Measurements from ENCODE around the gene DNAH11. TPM values are rescaled to one million over a fixed set of nuclear protein-coding genes. Genes with fewer than 3 reads are reported as not detected.

The DNAH11 gene
- total RNA-seq, 1 experiment from 2014 or later, result 0.54 TPM

- intact Hi-C loops (cut with micrococcal nuclease; ENCODE audit: unreplicated experiment), result loop anchor here (10.0 kb wide), 1 partner anchor 432 kb away; no protein-coding TSS in a partner anchor
- H3K36me3 ChIP-seq (ENCODE audit: insufficient read depth, low read length, poor library complexity, severe bottlenecking), result no peaks in the 10 kb centered on the region
- ChIA-PET CTCF (no interaction called here), POLR2A (ENCODE audit: low non-redundant PET) (no interaction called here)
- H3K27me3 ChIP-seq (replicated peaks; ENCODE audit: insufficient read depth, low read depth, low read length, poor library complexity), result peaks cover 51% of the 10 kb centered on the region
- DNase-seq (ENCODE audit: low spot score), result no peak
- no TSS peak for BruUV-seq (replicated peaks)
- no peak for TF ChIP-seq CTCF (conservative IDR thresholded peaks at IDR 0.05; ENCODE audit: low read depth, low read length)
- no peak for TF ChIP-seq EZH2 (IDR thresholded peaks at IDR 0.05; ENCODE audit: borderline replicate concordance, low read depth, low read length, poor library complexity, severe bottlenecking)
- no peak overlapping the region for H3K4me3 ChIP-seq (ENCODE audit: low read depth, low read length, poor library complexity, severe bottlenecking)
- H3K9me3 ChIP-seq (ENCODE audit: low read depth, low read length, poor library complexity, severe bottlenecking), result no peaks in the 10 kb centered on the region
- no peak overlapping the region for H3K27ac ChIP-seq (ENCODE audit: low read depth, low read length, poor library complexity, severe bottlenecking)
- H3K4me1 ChIP-seq (ENCODE audit: insufficient read depth, low read length, poor library complexity, severe bottlenecking), result no peaks in the 10 kb centered on the region
These were observed 29.8 kb downstream of the DNAH11 start for GRCh38 chr7:21572331-21573313.

- peaks cover 3% of the 10 kb centered on the region for H3K27me3 ChIP-seq (replicated peaks; ENCODE audit: insufficient read depth, low read depth, low read length, poor library complexity)
- BruUV-seq (replicated peaks), result no TSS peak
- DNase-seq (ENCODE audit: low spot score), result no peak
- CTCF ChIA-PET, result no interaction called here
- TF ChIP-seq EZH2 (IDR thresholded peaks at IDR 0.05; ENCODE audit: borderline replicate concordance, low read depth, low read length, poor library complexity, severe bottlenecking) (no peak), CTCF (conservative IDR thresholded peaks at IDR 0.05; ENCODE audit: low read depth, low read length) (no peak)
- no peaks in the 10 kb centered on the region for H3K36me3 ChIP-seq (ENCODE audit: insufficient read depth, low read length, poor library complexity, severe bottlenecking)
- H3K27ac ChIP-seq (ENCODE audit: low read depth, low read length, poor library complexity, severe bottlenecking), result no peak overlapping the region
- intact Hi-C loops (cut with micrococcal nuclease; ENCODE audit: unreplicated experiment), result loop anchor here (10.0 kb wide), 1 partner anchor 425 kb away; no protein-coding TSS in a partner anchor
- H3K4me1 ChIP-seq (ENCODE audit: insufficient read depth, low read length, poor library complexity, severe bottlenecking), result no peaks in the 10 kb centered on the region
- POLR2A ChIA-PET (ENCODE audit: low non-redundant PET), result no interaction called here
- no peak overlapping the region for H3K4me3 ChIP-seq (ENCODE audit: low read depth, low read length, poor library complexity, severe bottlenecking)
- no peaks in the 10 kb centered on the region for H3K9me3 ChIP-seq (ENCODE audit: low read depth, low read length, poor library complexity, severe bottlenecking)
These were observed 36.7 kb downstream of the DNAH11 start for GRCh38 chr7:21579341-21580072.

- H3K36me3 ChIP-seq (ENCODE audit: insufficient read depth, low read length, poor library complexity, severe bottlenecking), result no peaks in the 10 kb centered on the region
- BruUV-seq (replicated peaks), result no TSS peak
- no peaks in the 10 kb centered on the region for H3K9me3 ChIP-seq (ENCODE audit: low read depth, low read length, poor library complexity, severe bottlenecking)
- ChIA-PET CTCF (no interaction called here), POLR2A (ENCODE audit: low non-redundant PET) (no interaction called here)
- H3K27me3 ChIP-seq (replicated peaks; ENCODE audit: insufficient read depth, low read depth, low read length, poor library complexity), result peaks cover 4% of the 10 kb centered on the region
- H3K4me1 ChIP-seq (ENCODE audit: insufficient read depth, low read length, poor library complexity, severe bottlenecking), result no peaks in the 10 kb centered on the region
- TF ChIP-seq EZH2 (IDR thresholded peaks at IDR 0.05; ENCODE audit: borderline replicate concordance, low read depth, low read length, poor library complexity, severe bottlenecking) (no peak), CTCF (conservative IDR thresholded peaks at IDR 0.05; ENCODE audit: low read depth, low read length) (no peak)
- no peak overlapping the region for H3K4me3 ChIP-seq (ENCODE audit: low read depth, low read length, poor library complexity, severe bottlenecking)
- no peak overlapping the region for H3K27ac ChIP-seq (ENCODE audit: low read depth, low read length, poor library complexity, severe bottlenecking)
- intact Hi-C loops (cut with micrococcal nuclease; ENCODE audit: unreplicated experiment), result no loop called here
- DNase-seq (ENCODE audit: low spot score), result no peak
These were observed 37.3 kb downstream of the DNAH11 start for GRCh38 chr7:21580073-21580521.
